GM12878 (cell line): ENCODE results near the gene GPR34. TPM values are rescaled to one million over a fixed set of nuclear protein-coding genes. Genes with fewer than 3 reads are reported as not detected.

ENCODE experiments used
- CBX5 ChIP-seq: sonication (generic); IDR thresholded peaks from 2 replicates; pipeline ENCODE4 v1.6.1; 2016; ENCODE audit warnings: low read depth, moderate library complexity, mild to moderate bottlenecking, inconsistent platforms
- CEBPZ ChIP-seq: fragments of 150-350 bp; IDR thresholded peaks from 2 replicates; pipeline ENCODE4 v1.6.1; 2016; ENCODE audit warnings: low read depth, low read length
- CHD1 ChIP-seq: IDR thresholded peaks from 2 replicates; pipeline ENCODE4 v1.6.1; 2012; ENCODE audit warnings: low read depth, low read length, improper control_type of control experiment
- CHD2 ChIP-seq: IDR thresholded peaks from 2 replicates; pipeline ENCODE4 v1.6.1; 2011; ENCODE audit warnings: low read depth, low read length, improper control_type of control experiment, borderline replicate concordance
- CREB1 ChIP-seq: IDR thresholded peaks from 2 replicates; pipeline ENCODE4 v1.6.1; 2012; ENCODE audit warnings: low read depth, mild to moderate bottlenecking, inconsistent platforms
- CTCF ChIP-seq, 3 experiments: IDR thresholded peaks in 2 of 3; conservative IDR thresholded peaks in 1 of 3; 2 replicates each; pipeline ENCODE4 v1.5.1; 2011; ENCODE audit warnings: low read depth in 3 of 3, low read length in 3 of 3, mild to moderate bottlenecking in 3 of 3, control low read depth in 2 of 3, moderate library complexity in 2 of 3, inconsistent platforms in 1 of 3, mixed read lengths in 1 of 3; ENCODE audit not compliant: control insufficient read depth in 2 of 3, insufficient read depth in 1 of 3; ENCODE audit errors: extremely low read depth in 1 of 3
- E2F4 ChIP-seq: IDR thresholded peaks from 2 replicates; pipeline ENCODE4 v1.6.1; 2012; ENCODE audit warnings: low read depth, low read length, improper control_type of control experiment
- HDGF ChIP-seq: fragments of 450-650 bp; IDR thresholded peaks from 2 replicates; pipeline ENCODE4 v1.6.1; 2016; ENCODE audit warnings: antibody characterized with exemption
- JUNB ChIP-seq: IDR thresholded peaks from 2 replicates; pipeline ENCODE4 v1.6.1; 2016; ENCODE audit warnings: antibody characterized with exemption, mild to moderate bottlenecking
- NR2C2 ChIP-seq: IDR thresholded peaks from 2 replicates; pipeline ENCODE4 v1.6.1; 2011; ENCODE audit warnings: borderline replicate concordance, low read depth; ENCODE audit not compliant: control insufficient read depth, insufficient read length
- PKNOX1 ChIP-seq: fragments of 450-650 bp; IDR thresholded peaks from 2 replicates; pipeline ENCODE4 v1.6.1; 2016; ENCODE audit warnings: mild to moderate bottlenecking
- RELA ChIP-seq: fragments of 450-650 bp; IDR thresholded peaks from 2 replicates; pipeline ENCODE4 v1.8.0; 2014; ENCODE audit warnings: borderline replicate concordance; ENCODE audit not compliant: partially characterized antibody
- SMAD5 ChIP-seq: IDR thresholded peaks from 2 replicates; pipeline ENCODE4 v1.6.1; 2016; ENCODE audit warnings: antibody characterized with exemption, low read depth
- SMARCA5 ChIP-seq: fragments of 450-650 bp; IDR thresholded peaks from 2 replicates; pipeline ENCODE4 v1.6.1; 2017; ENCODE audit warnings: mild to moderate bottlenecking
- SREBF1 ChIP-seq: IDR thresholded peaks from 2 replicates; pipeline ENCODE4 v1.6.1; 2012; ENCODE audit warnings: mild to moderate bottlenecking, low read length
- SUPT20H ChIP-seq: IDR thresholded peaks from 2 replicates; pipeline ENCODE4 v1.6.1; 2011; ENCODE audit warnings: low read depth, mild to moderate bottlenecking, low read length, moderate library complexity, borderline replicate concordance; ENCODE audit not compliant: control insufficient read depth
- YBX1 ChIP-seq: fragments of 450-650 bp; IDR thresholded peaks from 2 replicates; pipeline ENCODE4 v1.6.1; 2016; ENCODE audit warnings: antibody characterized with exemption
- YY1 ChIP-seq: IDR thresholded peaks from 2 replicates; pipeline ENCODE4 v1.6.1; 2011; ENCODE audit warnings: low read depth, mild to moderate bottlenecking, low read length
- ZNF217 ChIP-seq: fragments of 450-650 bp; IDR thresholded peaks from 2 replicates; pipeline ENCODE4 v1.6.1; 2017; ENCODE audit warnings: antibody characterized with exemption, mild to moderate bottlenecking
- ZNF687 ChIP-seq: fragments of 450-650 bp; IDR thresholded peaks from 2 replicates; pipeline ENCODE4 v1.6.1; 2017; ENCODE audit warnings: mild to moderate bottlenecking, moderate library complexity
- polyA plus RNA-seq, 11 experiments: library from polyadenylated mRNA; depleted of rRNA in 4 of 11; unstranded in 6 of 11; stranded (reverse) in 5 of 11; fragments of >200 nt; fragmentation: Nextera tagmentation in 4 of 11; fragmentation: Illumina TruSeq in 1 of 11; extraction: Ambion mirVana in 4 of 11; extraction: Trizol in 1 of 11; gene quantifications; 1 replicate in 1 of 11; 2 replicates in 10 of 11; pipeline versions ENCODE4 v1.2.1 to v1.2.3, GENCODE V29; 2011 to 2016; ENCODE audit warnings: inconsistent platforms in 2 of 11, missing spikeins in 2 of 11, low read depth in 1 of 11
- total RNA-seq, 4 experiments: library from RNA; depleted of rRNA in 3 of 4; stranded (reverse); fragments of >200 nt in 3 of 4; fragmentation: Illumina TruSeq in 1 of 4; extraction: Trizol in 1 of 4; gene quantifications; 2 replicates each; pipeline versions ENCODE4 v1.2.1 to v1.2.3, GENCODE V29; 2013 to 2021

The GPR34 gene
- total and polyA plus RNA-seq, 10 of the 15 experiments (the other 5 are each of a cell fraction or from before 2014, with no cell fraction given) = 0.12 to 0.84 (median 0.28) TPM; not detected in 1

DNA sequence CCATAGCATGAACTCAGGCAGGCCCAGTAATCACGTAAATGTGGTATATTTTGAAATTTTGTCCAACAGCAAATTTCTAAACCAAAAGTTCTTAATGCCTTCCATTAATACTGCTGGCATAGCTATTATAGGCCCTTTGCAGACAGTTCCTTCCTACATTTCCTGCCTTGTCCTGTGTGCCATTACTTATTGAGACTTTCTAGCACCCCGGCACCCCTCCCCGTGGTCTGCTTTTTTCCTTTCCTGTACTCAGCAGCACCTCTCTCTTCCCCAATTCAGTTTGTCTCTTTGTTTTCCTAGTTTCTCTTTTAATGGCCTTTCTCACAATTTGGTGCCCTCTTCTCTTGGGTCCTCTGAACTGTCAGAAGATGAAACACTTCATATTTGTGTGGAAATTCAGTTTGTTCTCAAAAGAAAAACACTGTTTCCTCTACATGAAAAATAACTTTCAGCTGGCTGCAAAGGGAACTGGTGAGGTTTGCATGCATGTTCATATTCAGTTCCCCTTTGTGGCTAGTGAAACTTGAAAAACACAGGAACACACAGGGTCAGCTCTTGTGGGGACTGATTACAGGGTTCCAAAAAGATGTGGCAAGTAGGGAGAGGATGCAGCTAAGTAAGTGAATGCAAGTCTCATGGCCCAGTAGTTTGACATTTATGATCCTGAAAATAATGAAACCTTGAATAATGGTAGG, 17.1 kb downstream of the GPR34 start (continued):
- TF ChIP-seq SREBF1 (no peak), JUNB (no peak; the same call in 1 of the 2 replicates), CTCF (IDR thresholded peaks at IDR 0.05 in 2 of 3, conservative IDR thresholded peaks at IDR 0.05 in 1 of 3; ENCODE audit: control insufficient read depth in 2 of 3, extremely low read depth in 1 of 3, insufficient read depth in 1 of 3, low read depth in 3 of 3, low read length in 3 of 3) (no peak), E2F4 (no peak), NR2C2 (no peak), CEBPZ (no peak), ZNF217 (no peak), PKNOX1 (no peak; the same call in 1 of the 2 replicates), RELA (no peak), CHD1 (no peak), ZNF687 (no peak), SUPT20H (no peak), YBX1 (no peak), SMARCA5 (no peak), CREB1 (no peak), YY1 (no peak), SMAD5 (no peak), HDGF (no peak), CBX5 (no peak), CHD2 (no peak)
